Chondrocyte (in vitro differentiated cells): Measurements from ENCODE around the gene PPM1M. TPM values are rescaled to one million over a fixed set of nuclear protein-coding genes. Genes with fewer than 3 reads are reported as not detected.
A peak's percentile ranks its signal among the peaks of the same experiment; 100 is the strongest.

Experiments used
- DNase-seq: peaks from one replicate; pipeline ENCODE4 v3.0.0; 2021; ENCODE audit warnings: mixed read lengths, low spot score
- H3K27ac Mint-ChIP-seq: one replicate; pipeline ENCODE4 v1.8.0; 2021; ENCODE audit warnings: mild to moderate bottlenecking, moderate library complexity, mixed read lengths; ENCODE audit not compliant: unreplicated experiment
- H3K27me3 Mint-ChIP-seq: 2 replicates; pipeline ENCODE4 v1.8.0; 2021; ENCODE audit warnings: low read depth, mixed read lengths
- H3K36me3 Mint-ChIP-seq: 2 replicates; pipeline ENCODE4 v1.8.0; 2021; ENCODE audit warnings: low read depth, mixed read lengths
- H3K4me1 Mint-ChIP-seq: 2 replicates; pipeline ENCODE4 v1.8.0; 2021; ENCODE audit warnings: low read depth, mild to moderate bottlenecking, mixed read lengths
- H3K4me3 Mint-ChIP-seq: one replicate; pipeline ENCODE4 v1.8.0; 2021; ENCODE audit warnings: mild to moderate bottlenecking, moderate library complexity, mixed read lengths; ENCODE audit not compliant: unreplicated experiment
- H3K9me3 Mint-ChIP-seq: 2 replicates; pipeline ENCODE4 v1.8.0; 2021; ENCODE audit warnings: low read depth, mixed read lengths
- total RNA-seq: library from RNA; stranded (reverse); gene quantifications from 3 replicates; pipeline ENCODE4 v1.2.1, GENCODE V29; 2021
- TF ChIP-seq, protein P1 (sequence below): fragments of 200-600 bp; sonication (generic); IDR thresholded peaks from 2 replicates; pipeline ENCODE4 v1.5.0; 2021; ENCODE audit warnings: antibody characterized with exemption, mild to moderate bottlenecking, moderate library complexity

Gene PPM1M
- total RNA-seq, 1 donor from 2014 or later, result 20.1 TPM

DNA sequence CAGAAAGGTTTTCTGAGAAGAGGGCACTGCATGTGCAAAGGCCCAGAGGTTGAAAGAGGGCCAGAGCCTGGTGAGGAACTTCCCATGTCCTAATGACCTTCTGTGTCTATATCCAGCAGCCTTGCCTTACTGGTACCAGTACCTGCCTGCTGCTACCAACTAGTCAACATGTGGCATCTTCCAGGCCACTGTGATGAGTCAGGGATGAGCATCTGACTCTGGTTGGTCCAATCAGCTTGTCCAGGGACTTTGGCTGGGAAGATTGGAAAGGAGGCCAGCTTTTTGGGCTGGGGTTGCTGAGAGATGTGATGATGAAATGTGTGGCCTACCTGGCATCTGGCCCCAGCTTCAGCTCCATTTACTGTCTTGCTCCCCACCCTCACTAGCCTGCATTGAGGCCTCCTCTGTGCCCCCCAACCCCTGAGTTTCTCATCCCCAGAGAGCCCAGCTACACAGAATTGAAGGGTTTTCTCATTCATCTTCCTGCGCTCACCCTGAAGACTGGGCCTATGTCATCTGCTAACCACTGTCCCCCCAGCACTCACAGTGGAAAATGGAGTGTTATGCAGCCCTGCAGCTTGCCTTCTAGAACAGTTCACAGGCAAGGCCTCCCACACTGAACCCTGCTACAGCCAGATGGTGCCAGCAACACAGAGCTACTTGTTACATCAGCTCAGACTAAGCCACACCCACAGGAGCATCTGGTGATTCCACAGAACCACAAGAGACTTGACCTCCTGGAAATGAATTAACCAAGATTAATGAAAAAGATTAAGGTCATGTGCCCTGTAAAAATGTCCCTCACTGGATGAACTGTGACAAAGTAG lies 5.3 kb upstream of the PPM1M start:
- Mint-ChIP-seq H3K27ac (peak overlapping the region; percentile 94), H3K4me1 (peaks cover 65% of the 10 kb centered on the region), H3K4me3 (peak overlapping the region; percentile 84), H3K36me3 (no peaks in the 10 kb centered on the region), H3K9me3 (peaks cover 3% of the 10 kb centered on the region), H3K27me3 (no peaks in the 10 kb centered on the region)
- DNase-seq, result peak; percentile 29
- TF ChIP-seq, protein P1, sequence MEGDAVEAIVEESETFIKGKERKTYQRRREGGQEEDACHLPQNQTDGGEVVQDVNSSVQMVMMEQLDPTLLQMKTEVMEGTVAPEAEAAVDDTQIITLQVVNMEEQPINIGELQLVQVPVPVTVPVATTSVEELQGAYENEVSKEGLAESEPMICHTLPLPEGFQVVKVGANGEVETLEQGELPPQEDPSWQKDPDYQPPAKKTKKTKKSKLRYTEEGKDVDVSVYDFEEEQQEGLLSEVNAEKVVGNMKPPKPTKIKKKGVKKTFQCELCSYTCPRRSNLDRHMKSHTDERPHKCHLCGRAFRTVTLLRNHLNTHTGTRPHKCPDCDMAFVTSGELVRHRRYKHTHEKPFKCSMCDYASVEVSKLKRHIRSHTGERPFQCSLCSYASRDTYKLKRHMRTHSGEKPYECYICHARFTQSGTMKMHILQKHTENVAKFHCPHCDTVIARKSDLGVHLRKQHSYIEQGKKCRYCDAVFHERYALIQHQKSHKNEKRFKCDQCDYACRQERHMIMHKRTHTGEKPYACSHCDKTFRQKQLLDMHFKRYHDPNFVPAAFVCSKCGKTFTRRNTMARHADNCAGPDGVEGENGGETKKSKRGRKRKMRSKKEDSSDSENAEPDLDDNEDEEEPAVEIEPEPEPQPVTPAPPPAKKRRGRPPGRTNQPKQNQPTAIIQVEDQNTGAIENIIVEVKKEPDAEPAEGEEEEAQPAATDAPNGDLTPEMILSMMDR, result no peak

DNA sequence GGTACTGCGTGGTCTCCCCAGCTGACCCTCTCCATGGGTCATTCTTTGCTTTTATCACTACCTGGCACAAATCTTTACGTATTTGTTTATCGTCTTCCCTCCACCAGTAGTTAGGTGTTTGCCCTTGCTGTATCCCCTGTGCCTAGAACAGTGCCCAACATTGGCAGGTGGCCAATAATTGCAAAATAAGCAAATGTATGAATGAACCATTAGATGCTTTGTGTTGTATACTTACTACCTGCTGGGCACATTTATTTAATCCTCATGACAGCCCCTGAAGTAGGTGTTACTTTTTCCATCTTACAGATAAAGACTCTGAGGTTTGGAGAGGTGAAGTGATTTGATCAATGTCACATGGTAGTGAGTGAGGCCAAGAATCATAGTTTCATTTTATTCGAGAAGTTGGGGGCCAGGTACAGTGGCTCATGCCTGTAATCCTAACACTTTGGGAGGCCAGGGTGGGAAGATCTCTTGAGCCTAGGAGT lies 4.6 kb upstream of the PPM1M start:
- H3K36me3 Mint-ChIP-seq, result no peaks in the 10 kb centered on the region
- H3K4me1 Mint-ChIP-seq, result peaks cover 60% of the 10 kb centered on the region
- no peak for DNase-seq
- TF ChIP-seq, protein P1, result no peak
- H3K27ac Mint-ChIP-seq, result peak overlapping the region; percentile 94
- no peak overlapping the region for H3K4me3 Mint-ChIP-seq
- H3K27me3 Mint-ChIP-seq, result no peaks in the 10 kb centered on the region
- peaks cover 3% of the 10 kb centered on the region for H3K9me3 Mint-ChIP-seq

DNA sequence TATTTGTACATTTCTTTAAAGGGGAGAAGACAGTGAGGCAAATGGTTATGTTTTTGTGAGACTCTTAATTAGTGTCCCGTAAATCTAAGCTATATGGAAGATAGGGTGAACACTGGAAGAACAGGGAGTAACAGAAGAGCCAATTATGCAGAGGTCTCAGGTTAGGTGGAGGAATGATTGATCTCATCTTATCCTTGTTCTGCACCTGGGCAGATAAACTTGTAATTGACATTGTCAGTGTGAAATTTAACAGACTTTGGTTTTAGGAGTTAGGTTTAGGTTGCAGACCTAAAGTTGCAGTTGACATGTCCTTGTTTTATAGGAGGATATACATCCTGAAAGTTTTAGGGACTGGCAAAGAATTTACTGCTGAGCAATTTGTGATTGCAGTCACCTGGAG lies 3.5 kb upstream of the PPM1M start:
- TF ChIP-seq, protein P1, result no peak
- Mint-ChIP-seq H3K27me3 (no peaks in the 10 kb centered on the region), H3K4me1 (peaks cover 61% of the 10 kb centered on the region), H3K4me3 (no peak overlapping the region), H3K9me3 (peaks cover 3% of the 10 kb centered on the region), H3K36me3 (no peaks in the 10 kb centered on the region), H3K27ac (no peak overlapping the region)
- DNase-seq, result no peak

DNA sequence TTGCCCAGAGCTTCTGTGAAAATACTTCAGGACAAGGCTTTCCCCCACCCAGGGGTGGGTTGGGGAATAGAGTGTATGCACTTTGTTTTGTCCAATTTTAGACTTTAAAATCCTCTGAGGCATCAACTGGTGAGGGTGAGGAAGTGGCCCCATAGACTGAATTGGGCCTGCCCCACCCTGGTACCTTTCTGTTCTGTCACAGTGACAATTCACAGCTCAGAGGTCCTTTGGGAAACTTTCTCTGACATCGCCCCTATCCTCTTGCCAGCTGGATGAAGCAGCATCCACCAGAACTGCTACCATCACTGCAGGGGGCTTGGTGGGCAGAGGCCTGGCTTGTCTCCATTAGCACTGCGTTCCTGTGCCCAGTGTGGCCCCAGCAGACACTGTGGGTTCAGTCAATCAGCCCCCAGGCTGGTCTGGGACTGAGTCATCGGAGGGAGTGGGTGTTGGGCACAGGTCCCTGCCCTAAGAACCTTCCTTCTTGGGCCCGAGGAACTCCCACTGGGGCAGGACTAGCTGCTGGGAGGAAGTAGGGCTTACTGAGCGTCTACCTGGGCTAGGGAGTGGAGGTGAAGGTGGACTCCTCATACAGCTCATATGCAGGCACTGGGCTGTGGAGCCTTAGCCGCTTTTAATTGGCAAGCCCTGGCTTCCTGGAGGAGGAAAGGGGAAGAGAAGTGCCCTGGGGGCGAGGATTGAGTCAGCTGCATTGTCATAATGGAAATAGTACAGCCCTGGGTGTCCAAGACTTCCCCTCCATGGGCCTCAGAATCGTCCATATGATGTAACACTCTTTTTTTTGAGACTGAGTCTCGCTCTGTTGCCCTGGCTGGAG lies 1.5 kb upstream of the PPM1M start:
- H3K9me3 Mint-ChIP-seq, result peaks cover 3% of the 10 kb centered on the region
- peaks cover 54% of the 10 kb centered on the region for H3K4me1 Mint-ChIP-seq
- H3K4me3 Mint-ChIP-seq, result peak overlapping the region; percentile 65
- TF ChIP-seq, protein P1, result no peak
- peak overlapping the region; percentile 73 for H3K27ac Mint-ChIP-seq
- H3K27me3 Mint-ChIP-seq, result no peaks in the 10 kb centered on the region
- DNase-seq, result peak; percentile 65
- H3K36me3 Mint-ChIP-seq, result peaks cover 2% of the 10 kb centered on the region

DNA sequence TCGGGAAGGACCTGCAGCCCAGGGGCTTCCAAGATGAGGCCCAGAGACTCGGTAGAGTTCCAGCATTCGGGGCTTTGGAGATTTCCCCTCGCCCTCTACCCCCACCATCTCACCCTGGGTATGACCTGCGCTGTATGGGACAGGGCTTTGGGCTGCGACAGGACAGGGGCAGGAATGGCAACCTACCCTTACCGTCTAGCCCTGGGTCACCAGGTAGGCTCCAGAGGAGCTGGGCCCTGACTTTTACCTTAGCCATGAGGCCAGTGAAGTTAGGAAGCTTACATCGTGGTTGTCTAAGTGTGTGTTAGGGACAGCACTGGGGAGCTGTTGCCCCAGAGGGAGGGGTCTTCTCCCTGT lies 683 bp downstream of the PPM1M start:
- Mint-ChIP-seq H3K9me3 (peaks cover 3% of the 10 kb centered on the region), H3K4me3 (peak overlapping the region; percentile 73), H3K36me3 (peaks cover 2% of the 10 kb centered on the region), H3K27me3 (no peaks in the 10 kb centered on the region), H3K27ac (peak overlapping the region; percentile 77), H3K4me1 (peaks cover 37% of the 10 kb centered on the region)
- no peak for DNase-seq
- TF ChIP-seq, protein P1, result no peak
